GM19395 (cell line): ENCODE data around the gene ECM1.

Experiments used
- ATAC-seq: cut with Tn5 transposase; IDR thresholded peaks from one replicate; pipeline ENCODE4 v1.9.1; 2021; ENCODE audit warnings: mild to moderate bottlenecking, moderate library complexity; ENCODE audit not compliant: unreplicated experiment

ECM1 gene

DNA sequence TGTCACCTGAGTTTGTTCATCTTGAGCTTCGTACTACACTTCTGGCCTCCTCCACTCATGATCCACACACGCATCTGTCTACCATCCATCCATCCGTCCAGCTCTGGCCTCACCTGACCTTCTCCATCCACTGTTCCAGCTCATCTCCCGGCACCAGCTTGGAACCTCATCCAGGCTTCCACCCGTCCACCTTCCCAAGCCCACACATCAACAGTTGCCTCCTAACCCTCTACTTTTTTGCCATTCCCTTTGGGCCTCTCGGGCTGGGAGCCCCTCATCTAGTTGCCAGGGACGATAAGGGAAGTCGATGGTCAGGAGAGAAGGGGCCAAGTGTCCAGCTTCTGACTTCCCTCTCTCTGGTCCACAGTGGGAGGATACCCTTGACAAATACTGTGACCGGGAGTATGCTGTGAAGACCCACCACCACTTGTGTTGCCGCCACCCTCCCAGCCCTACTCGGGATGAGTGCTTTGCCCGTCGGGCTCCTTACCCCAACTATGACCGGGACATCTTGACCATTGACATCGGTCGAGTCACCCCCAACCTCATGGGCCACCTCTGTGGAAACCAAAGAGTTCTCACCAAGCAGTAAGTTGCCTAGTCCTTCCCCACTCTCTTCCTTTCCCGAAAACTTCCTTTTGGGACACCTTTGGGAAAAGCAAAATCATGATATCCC lies 4.2 kb downstream of the ECM1 start:
- no peak for ATAC-seq

DNA sequence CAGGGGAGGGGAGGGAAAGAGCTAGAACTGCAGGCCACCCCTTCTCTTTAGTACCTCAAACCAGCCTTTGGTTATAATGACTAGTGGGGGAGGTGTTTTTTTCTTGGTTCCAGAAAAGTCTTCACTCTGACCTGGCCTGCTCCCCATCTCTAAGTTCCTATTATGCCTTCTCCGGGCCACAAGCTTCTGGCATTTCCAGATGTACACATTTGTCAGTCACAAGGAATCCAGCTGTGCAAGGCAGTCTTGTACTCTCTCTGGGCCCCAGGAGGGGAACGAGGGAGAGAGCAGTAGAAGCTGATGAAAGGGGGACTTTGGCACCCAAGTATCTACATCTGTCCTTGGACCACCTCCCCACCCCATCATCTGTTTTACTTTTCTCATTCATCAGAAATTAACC lies 4.9 kb downstream of the ECM1 start:
- ATAC-seq, result no peak

- no peak for ATAC-seq
These were observed 5.5 kb downstream of the ECM1 start for GRCh38 chr1:150513351-150513791.

GRCh38 chr1:150514260-150514659 lies 6.4 kb downstream of the ECM1 start:
- no peak for ATAC-seq

GRCh38 chr1:150514913-150515327 lies 7.0 kb downstream of the ECM1 start:
- no peak for ATAC-seq

DNA sequence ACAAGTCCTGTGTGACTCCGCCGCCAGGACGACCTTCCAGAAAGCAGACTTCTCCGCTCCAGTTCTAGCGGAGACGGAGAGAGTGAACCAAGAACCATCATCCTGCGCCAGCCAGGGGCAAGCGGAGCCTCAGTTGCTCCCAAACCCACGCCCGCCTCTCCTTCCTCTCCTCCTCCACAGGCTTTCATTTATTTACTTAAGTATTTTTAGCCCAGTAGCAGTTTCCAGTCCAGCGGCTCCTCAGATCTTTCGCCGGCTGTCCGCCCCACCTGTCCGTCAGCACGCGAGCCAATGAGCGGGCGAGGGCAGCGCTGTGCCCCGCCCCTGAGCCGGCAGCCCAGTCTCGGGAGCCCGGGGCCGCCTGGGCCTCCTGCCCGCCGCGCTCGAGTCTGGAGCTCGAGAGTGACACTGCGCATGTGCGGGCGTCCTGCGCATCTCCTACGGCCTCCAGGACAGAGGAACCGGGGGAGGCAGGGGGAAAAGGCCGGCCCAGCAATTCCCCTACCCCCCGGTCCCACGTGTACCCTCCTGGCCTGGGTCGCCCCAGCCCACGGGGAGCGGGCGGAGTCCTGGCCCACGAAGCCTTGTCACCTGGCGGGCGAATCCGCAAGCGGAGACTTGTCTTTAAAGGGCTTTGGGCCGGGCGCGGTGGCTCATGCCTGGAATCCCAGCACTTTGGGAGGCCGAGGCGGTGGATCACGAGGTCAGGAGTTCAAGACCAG lies 7.6 kb downstream of the ECM1 start, which contains the start of gene FALEC:
Gene FALEC (plus strand): TSS at position 425 of the 722 bp plus-strand sequence.
- ATAC-seq, result peak; percentile 96

DNA sequence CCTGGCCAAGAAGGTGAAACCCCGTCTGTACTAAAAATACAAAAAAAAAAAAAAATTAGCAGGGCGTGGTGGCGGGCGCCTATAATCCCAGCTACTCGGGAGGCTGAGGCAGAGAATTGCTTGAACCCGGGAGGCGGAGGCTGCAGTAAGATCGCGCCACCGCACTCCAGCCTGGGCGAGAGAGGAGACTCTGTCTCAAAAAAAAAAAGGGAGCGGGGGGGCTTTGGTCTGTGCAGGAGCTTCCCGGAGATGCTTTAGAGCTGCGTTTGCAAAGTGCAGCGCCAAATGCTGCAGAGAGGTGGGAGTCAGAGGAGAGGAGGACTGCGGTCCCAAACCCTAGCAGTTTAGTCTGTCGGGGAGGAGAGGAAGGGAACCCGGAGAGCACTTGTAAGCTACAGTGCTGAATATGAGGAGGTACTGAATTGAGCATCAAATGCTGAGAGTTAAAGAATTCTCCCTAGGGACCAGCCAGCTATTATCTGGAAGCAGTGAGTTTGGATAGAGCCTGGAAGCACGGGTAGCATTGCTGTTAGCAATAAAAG lies 8.2 kb downstream of the ECM1 start:
- ATAC-seq, result peak; percentile 4

DNA sequence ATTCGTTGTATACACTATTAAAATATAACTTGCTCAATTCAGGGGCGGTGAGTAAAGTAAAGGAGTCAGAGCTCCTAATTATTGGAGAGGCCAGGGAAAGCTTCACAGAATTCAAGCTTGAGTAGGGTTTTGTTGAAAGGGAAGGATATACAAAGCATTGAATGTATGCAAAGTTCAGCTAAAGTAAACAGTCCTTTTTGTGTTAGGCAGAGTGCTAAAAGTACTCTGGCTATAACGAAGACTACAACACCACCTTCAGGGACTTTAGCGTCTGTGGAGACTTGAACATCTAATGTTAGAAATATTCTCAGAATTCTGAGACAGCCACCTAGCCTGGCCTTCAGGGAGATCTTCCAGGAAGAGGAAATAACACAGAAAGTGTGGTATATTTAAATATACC lies 8.7 kb downstream of the ECM1 start:
- no peak for ATAC-seq

DNA sequence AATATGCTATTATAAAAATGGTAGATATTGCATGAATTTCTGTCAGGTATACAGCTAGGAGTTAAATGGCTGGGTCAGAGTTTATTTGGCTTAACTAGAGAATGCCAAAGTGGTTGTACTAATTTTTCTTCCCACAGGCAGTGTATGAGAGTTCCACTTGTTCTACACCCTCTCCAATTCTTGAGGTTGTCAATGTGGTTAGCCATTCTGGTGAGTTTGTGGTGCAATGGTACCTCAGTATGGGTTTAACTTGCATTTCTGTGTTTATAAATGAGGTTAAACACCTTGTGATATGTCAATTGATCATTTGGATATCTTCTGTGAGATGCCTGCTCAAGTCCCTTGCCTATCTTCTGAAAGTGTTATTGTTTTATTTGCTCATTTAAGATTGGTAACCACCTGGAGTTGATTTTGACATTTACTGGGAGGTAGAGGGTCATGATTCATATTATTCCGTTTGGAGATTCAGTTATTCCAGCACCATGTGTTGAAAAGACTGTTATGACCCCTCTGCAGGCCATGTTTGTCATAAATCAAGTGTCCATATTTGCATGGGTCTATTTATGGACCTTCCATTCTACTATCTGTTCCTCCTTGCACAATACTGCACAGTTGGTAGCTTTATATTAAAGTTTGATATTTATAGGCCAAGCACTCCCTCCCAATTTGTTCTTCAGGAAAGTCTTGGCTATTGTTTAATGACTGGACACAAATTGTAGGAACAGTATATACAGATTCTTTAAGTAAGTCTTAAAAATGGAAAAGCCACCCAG lies 13.5 kb downstream of the ECM1 start:
- no peak for ATAC-seq

DNA sequence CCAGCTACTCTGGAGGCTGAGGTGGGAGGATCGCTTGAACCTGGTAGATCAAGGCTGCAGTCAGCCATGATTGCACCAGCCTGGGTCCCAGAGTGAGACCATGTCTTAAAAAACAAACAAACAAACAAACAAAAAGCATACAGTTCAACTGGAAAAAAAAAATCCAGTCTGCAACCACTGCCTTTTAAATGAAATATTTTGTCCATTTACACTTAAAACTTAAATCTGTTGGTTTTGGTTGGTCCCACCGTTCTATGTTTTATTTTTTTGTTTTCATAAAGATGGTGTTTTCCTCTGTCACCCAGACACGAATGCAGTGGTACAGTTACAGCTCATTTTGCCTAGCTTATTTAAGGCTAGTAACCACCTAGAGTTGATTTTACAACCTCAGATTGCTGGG lies 17.4 kb downstream of the ECM1 start:
- no peak for ATAC-seq

- ATAC-seq, result no peak
These were observed 20.3 kb downstream of the ECM1 start for GRCh38 chr1:150528196-150528595.

GRCh38 chr1:150529017-150529416 lies 21.1 kb downstream of the ECM1 start:
- no peak for ATAC-seq

DNA sequence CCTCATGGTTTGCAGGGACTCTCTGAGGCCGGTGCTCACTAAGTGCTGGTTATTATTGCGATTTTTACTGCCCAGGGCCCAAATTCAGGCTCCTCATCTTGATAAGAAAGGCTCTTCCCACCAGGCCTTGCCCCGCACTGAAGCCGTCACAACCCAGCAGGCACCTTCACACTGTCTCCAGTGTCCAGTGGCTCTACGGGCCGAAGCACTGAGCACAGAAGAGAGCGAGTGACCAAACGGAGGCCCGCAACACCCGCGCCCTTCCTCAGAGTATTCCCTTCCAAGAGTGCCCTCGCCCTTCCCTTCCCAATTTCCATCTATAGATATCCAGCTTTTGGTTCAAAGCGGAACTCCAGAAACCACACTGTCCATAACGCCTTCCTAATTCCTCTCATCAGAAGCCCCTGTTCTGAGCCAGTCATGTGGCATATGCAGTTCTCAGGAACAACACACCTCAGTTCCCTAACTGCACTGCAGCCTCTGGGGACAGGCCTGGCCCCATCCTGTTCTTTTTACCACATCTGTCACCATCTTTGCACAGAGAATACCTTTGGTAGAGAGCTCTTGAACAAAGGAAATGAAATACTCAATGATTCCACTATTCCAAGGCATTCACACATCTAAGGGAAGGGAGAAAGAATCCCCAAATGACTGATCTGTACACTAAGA lies 22.7 kb downstream of the ECM1 start:
- no peak for ATAC-seq

- ATAC-seq, result no peak
These were observed 25.0 kb downstream of the ECM1 start for GRCh38 chr1:150532860-150533259.

DNA sequence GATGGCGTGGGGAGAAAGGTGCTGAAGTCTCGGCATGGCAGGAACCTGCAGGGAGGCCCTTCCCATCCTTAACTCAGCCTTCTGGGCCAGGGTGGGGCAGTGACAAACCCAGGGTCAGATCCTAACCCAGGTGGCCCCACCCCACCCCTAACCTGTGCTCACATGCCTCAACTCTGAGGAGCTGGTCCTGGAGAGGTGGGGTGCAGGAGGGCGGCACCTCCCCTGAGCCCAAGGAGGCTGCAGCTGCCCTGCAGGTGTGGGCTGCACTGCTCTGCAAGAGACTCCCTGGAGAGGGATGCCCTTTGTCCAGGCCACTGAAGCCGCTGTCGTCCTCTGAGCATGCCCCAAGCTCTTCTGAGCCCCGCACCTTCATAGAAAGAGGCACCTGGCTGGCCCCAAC lies 26.1 kb downstream of the ECM1 start:
- no peak for ATAC-seq

GRCh38 chr1:150535511-150536287 lies 27.8 kb downstream of the ECM1 start:
- ATAC-seq, result no peak

- ATAC-seq, result no peak
These were observed 29.2 kb downstream of the ECM1 start for GRCh38 chr1:150536836-150537731.

GRCh38 chr1:150537732-150538684 lies 30.1 kb downstream of the ECM1 start:
- no peak for ATAC-seq
